SK-N-MC (cell line): Measurements from ENCODE around the gene GALNTL6.
A peak's percentile ranks its signal among the peaks of the same experiment; 100 is the strongest.

Experiments
- EZH2 ChIP-seq: fragments of 200-600 bp; sonication (generic); IDR thresholded peaks from one replicate; pipeline ENCODE4 v1.6.1; 2017; ENCODE audit warnings: antibody characterized with exemption
- FOXP2 ChIP-seq: optimal IDR thresholded peaks from 2 replicates; pipeline ENCODE3; 2011; ENCODE audit warnings: mild to moderate bottlenecking, moderate library complexity; ENCODE audit not compliant: insufficient read depth; ENCODE audit errors: extremely low read length, control extremely low read depth
- POLR2AphosphoS5 ChIP-seq: IDR thresholded peaks from 2 replicates; pipeline ENCODE4 v1.6.1; 2012; ENCODE audit warnings: mild to moderate bottlenecking, low read depth, low read length, borderline replicate concordance

DNA sequence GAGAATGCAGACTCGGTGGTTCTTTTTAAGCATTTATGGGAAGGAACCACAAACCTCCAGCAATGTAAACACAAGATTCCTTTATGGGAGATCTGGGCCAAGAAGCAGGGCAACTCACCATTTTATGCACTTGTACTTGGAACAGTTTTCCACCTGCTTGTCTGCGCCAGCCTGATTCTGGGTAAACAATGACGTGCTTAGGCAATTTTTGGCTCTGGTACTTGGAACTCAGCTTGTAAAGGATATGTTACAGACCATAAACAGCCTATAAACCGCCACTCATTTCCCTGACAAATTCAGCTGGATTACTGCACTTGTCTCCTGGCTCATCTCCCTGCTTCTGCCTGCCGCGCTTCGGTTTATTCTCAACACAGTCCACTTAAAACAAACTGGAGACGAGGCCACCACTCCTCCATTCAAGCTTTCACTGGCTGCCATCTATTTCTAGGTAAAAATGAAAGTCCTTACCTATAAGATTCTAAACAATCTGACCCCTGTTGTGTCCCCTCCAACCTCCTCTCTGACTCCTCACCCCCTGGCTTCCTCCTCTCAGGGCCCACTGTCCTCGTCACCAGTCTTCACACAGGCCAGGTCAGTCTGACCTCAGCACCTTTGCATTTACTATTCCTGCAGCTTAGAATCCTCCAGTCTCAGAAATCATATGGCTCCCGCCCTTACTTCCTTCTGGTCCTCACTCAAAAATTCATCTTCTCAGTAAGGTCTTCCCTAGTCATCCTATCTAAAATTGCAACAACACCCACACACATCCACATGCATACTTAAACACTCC is 1149.6 kb downstream of the GALNTL6 start:
- no peak for TF ChIP-seq POLR2AphosphoS5
- TF ChIP-seq EZH2, result no peak
- TF ChIP-seq FOXP2, result peak; percentile 79
